ENCODE data around the gene PCSK1N.
A peak's percentile ranks its signal among the peaks of the same experiment; 100 is the strongest.

Gene PCSK1N

DNA sequence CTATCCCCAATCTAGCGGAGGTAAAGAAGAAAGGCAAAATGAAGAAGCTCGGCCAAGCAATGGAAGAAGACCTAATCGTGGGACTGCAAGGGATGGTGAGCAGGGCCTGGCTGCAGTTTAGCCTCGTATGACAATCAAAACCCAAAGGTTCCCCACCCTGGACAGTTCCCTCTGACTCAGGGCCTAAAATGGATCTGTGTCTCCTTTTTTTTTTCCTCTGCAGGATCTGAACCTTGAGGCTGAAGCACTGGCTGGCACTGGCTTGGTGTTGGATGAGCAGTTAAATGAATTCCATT is 32.6 kb downstream of the PCSK1N start:
- Histone ChIP-seq H3K4me1 (peaks cover 15% of the 10 kb centered on the region), H3K27ac (no peak overlapping the region; the same call in 1 of the 2 replicates), H3K9ac (peak overlapping the region; percentile 82)

DNA sequence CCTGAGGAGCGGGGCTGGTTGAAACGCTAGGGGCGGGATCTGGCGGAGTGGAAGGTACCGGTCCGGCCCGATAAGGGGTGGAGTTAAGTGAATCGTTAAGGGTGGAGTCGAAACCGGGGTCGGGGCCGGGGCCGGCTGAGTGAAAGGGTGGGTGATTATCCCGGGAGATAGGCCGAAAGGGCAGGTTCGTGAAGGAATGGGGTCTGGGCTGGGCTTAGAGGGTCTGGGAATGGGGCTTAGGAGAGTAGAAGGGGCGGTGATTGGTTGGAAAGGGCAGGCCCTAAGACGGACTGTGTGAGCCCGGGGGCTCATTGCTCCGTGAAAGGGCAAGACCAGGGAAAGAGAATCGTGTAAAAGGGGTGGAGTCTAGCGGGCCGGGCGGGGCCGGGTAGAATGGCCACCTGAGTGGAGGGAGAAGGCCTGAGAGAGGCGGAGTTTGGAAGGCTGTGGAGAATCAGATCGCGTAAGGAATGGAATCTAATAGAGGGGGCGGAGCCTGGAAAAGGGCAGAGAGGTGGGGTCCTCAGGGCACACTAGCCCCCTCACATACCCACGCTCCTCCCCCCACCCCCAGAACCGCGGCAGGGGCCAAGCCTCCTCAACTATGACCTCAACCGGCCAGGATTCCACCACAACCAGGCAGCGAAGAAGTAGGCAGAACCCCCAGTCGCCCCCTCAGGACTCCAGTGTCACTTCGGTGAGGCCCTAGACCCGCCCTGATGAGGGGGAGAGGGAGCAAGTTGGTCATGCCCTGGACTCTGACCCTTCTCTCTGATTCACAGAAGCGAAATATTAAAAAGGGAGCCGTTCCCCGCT is 33.1 kb downstream of the PCSK1N start:
- Histone ChIP-seq H3K36me3 (peaks cover 20% of the 10 kb centered on the region), H3K9ac (peak overlapping the region; percentile 82), H3K27ac (peak overlapping the region; percentile 86), H3K4me1 (peaks cover 15% of the 10 kb centered on the region), H3K27me3 (peaks cover 44% of the 10 kb centered on the region), H3K4me2 (peak overlapping the region; percentile 74), H3K9me3 (peaks cover 7% of the 10 kb centered on the region; the same call in 1 of the 2 replicates), H4K20me1 (0 out of 2 replicates have a peak, but pooled peaks cover 10% of the 10 kb centered on the region), H3K4me3 (peak overlapping the region; percentile 71)
- no peak for TF ChIP-seq Cebpa-rat (IDR thresholded peaks at IDR 0.05)

More for the DNA sequence above, 32.6 kb downstream of the PCSK1N start:
- Histone ChIP-seq H3K4me3 (peak overlapping the region; percentile 71), H3K36me3 (peaks cover 20% of the 10 kb centered on the region), H3K9me3 (peaks cover 7% of the 10 kb centered on the region; the same call in 1 of the 2 replicates), H3K4me2 (peak overlapping the region; percentile 74), H3K27me3 (peaks cover 41% of the 10 kb centered on the region), H4K20me1 (0 out of 2 replicates have a peak, but pooled peaks cover 10% of the 10 kb centered on the region)
- no peak for TF ChIP-seq Cebpa-rat (IDR thresholded peaks at IDR 0.05)

DNA sequence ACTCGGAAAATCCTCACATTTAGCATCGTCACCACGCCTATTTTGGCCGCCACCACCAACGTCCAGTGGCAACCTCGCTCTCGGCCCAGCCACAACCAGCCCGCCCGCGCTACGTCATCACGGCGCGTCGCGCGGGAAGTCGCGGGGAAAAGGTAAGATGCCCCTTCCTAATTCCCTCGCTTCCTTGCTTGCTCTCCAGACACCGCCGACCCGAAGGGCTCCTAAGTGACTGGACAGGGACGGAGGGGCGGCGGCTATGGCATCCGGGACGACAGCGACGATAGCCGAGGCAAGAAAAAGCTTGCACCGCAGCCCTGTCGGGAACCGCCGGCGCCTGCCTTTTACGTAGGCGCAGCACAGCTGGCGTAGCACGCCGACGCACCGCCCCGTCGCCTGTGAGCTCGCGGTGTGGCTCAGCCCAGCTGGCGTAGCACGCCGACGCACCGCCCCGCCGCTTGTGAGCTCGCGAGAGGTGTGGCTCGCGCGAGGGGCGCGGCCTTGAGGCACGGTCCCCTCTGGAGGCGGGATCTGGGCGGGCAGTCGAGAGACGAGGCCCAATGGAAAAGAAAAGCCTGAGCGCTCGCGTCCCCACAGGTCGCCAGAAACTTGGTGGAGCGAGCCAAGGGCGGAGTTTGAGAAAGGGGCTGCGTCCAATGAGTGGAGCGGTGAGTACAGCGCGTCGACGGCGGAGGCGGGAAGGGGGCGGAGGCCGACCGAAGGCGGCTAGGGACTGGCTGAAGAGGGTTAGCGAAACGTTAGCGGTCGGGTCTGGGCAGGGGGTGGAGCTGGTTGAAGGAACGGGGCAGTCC is 33.9 kb downstream of the PCSK1N start, which contains the start of gene HDAC6:
Gene HDAC6, plus strand, starts transcription at position 788 of the 809 bp plus-strand sequence. CDS start 626 bp downstream, outside the sequence.
- TF ChIP-seq Cebpa-rat (IDR thresholded peaks at IDR 0.05) = no peak
- H3K9me3 ChIP-seq = peaks cover 7% of the 10 kb centered on the region; the same call in 1 of the 2 replicates
- H3K9ac ChIP-seq = peak within 1 kb of the TSS; percentile 83
- peaks cover 20% of the 10 kb centered on the region for H3K36me3 ChIP-seq
- peak within 1 kb of the TSS; percentile 88 for H3K27ac ChIP-seq
- H3K4me2 ChIP-seq = peak within 1 kb of the TSS; percentile 80
- H4K20me1 ChIP-seq = 0 out of 2 replicates have a peak, but pooled peaks cover 10% of the 10 kb centered on the region
- H3K4me1 ChIP-seq = peaks cover 15% of the 10 kb centered on the region
- peaks cover 53% of the 10 kb centered on the region for H3K27me3 ChIP-seq
- H3K4me3 ChIP-seq = peak within 1 kb of the TSS; percentile 71

DNA sequence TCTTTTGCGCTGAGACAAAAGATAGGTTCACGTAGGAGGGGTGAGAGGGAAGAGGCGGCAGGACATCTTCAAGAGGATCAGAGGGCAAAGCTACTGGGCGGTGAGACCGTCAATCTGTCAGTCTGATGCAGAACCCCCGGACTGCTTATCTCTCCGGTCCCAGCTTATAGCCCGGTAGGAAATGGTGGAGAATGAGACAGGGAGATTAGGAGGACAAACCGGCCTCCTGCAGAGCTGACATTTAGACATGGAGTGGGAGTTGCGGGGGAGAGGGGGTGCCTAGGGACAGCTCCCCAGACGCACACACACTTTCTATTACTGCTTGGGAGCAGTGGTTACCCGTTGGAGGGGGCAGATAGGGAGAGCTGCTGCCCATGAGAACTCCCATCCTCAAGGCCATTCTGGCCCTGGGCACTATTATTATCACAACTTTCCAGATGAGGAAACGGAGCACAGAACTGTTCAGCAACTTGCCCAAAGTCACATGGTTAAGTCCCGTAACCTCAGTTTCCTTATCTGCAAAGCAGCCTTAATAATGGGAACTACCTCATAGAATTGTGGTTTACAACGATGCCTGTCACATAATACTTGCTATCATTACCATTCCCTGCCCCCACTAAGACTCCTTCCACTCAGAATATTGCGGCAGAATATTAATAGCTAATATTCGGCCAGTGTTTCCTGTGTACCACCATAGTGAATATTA is 34.7 kb downstream of the PCSK1N start:
- no peak for TF ChIP-seq Cebpa-rat (IDR thresholded peaks at IDR 0.05)
- H3K27me3 ChIP-seq = peaks cover 60% of the 10 kb centered on the region
- H3K27ac ChIP-seq = peak overlapping the region; percentile 88
- peak overlapping the region; percentile 83 for H3K9ac ChIP-seq
- H3K4me3 ChIP-seq = peak overlapping the region; percentile 69
- H3K9me3 ChIP-seq = peaks cover 7% of the 10 kb centered on the region; the same call in 1 of the 2 replicates
- 0 out of 2 replicates have a peak, but pooled peaks cover 6% of the 10 kb centered on the region for H4K20me1 ChIP-seq
- H3K4me2 ChIP-seq = peak overlapping the region; percentile 80
- H3K4me1 ChIP-seq = peaks cover 15% of the 10 kb centered on the region
- H3K36me3 ChIP-seq = peaks cover 20% of the 10 kb centered on the region

DNA sequence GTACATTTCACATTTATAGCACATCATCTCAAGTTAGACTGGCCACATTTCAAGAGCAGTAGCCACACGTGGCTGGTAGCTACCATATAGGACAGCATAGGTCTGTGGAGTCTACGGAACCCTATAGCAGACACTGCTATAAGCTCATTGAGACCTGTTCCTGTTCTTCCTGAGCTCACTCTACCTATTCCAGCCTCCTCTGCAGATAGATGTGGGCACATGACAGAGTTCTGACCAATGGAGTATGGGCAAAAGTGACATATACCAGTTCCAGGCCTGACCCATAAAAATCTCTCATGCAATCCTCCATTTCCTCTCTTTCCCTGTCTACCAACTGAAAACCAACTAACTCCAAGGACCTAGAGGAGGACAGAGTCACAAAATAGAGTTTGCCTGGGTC is 37.1 kb downstream of the PCSK1N start:
- H3K27ac ChIP-seq = no peak overlapping the region
- peaks cover 14% of the 10 kb centered on the region for H3K4me1 ChIP-seq
- no peak overlapping the region for H3K4me3 ChIP-seq
- TF ChIP-seq Cebpa-rat (IDR thresholded peaks at IDR 0.05) = no peak
- no peak overlapping the region for H3K9ac ChIP-seq
- no peaks in the 10 kb centered on the region; the same call in 1 of the 2 replicates for H4K20me1 ChIP-seq
- H3K9me3 ChIP-seq = peaks cover 7% of the 10 kb centered on the region; the same call in 1 of the 2 replicates
- H3K4me2 ChIP-seq = no peak overlapping the region
- peaks cover 69% of the 10 kb centered on the region for H3K27me3 ChIP-seq
- no peaks in the 10 kb centered on the region for H3K36me3 ChIP-seq

DNA sequence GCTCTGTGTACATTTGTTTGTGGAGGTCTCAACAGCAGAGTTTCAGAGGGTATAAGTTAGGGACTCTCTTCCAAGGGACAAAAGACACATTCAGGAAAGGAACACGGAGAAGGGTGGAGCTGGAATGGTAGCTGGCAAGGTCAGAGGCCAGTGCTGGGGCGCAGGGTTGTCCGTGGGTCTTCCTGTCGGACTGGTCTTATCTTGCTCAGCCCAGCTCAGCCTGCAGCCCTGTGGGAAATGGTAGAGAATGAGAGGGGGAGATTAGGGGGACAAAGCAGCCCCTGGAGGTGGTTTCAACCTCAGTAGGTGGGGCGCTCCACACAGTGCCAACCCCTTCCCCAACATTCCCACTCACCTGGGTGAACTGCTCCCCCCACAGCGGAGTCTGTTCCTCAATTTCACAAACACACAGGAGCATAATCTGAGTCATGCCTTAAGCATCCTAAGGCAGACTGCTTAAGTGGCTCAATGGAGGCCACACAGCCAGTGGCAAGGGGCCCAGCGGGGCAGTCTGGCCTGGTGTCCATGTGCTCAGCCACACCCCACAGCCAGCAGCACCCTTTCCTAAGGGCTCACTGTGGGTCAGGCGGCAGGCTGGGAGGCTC is 40.4 kb downstream of the PCSK1N start:
- H3K4me1 ChIP-seq = no peaks in the 10 kb centered on the region
- H3K4me3 ChIP-seq = no peak overlapping the region
- TF ChIP-seq Cebpa-rat (IDR thresholded peaks at IDR 0.05) = no peak
- H3K9ac ChIP-seq = no peak overlapping the region
- H3K36me3 ChIP-seq = no peaks in the 10 kb centered on the region
- H3K27ac ChIP-seq = no peak overlapping the region
- no peaks in the 10 kb centered on the region; the same call in 1 of the 2 replicates for H4K20me1 ChIP-seq
- no peak overlapping the region for H3K4me2 ChIP-seq
- H3K27me3 ChIP-seq = peaks cover 89% of the 10 kb centered on the region
- no peaks in the 10 kb centered on the region for H3K9me3 ChIP-seq

DNA sequence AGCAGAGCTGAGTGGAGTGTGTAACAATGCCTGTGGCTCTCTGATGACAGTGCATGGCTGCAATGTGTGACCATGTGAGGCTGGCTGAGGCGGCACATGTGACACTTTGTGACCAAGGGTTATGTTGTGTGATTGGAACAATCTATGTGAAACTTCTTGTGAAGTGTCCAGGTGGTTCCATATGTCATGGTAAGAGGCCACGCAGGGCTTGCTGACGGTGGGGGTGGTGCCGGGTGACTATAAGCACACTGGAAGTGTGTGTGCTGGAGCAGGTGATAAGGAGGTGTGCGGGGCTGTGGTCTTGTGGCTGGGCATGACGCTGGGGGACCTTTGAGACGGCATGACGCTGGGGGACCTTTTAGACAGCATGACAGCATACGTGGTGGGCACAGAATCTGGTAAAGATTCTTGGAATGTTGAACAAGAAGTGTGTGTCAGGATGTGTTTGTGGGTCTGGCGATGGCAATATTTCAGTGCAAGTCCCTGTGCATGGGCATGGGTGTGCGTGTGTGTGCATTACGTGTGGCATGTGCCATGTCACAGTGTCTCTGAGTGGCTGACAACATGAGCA is 41.0 kb downstream of the PCSK1N start:
- Histone ChIP-seq H3K9ac (no peak overlapping the region), H3K4me3 (no peak overlapping the region), H3K4me2 (no peak overlapping the region), H3K36me3 (no peaks in the 10 kb centered on the region), H4K20me1 (no peaks in the 10 kb centered on the region; the same call in 1 of the 2 replicates), H3K27me3 (peaks cover 88% of the 10 kb centered on the region), H3K9me3 (no peaks in the 10 kb centered on the region), H3K4me1 (no peaks in the 10 kb centered on the region), H3K27ac (no peak overlapping the region)
- TF ChIP-seq Cebpa-rat (IDR thresholded peaks at IDR 0.05) = no peak

DNA sequence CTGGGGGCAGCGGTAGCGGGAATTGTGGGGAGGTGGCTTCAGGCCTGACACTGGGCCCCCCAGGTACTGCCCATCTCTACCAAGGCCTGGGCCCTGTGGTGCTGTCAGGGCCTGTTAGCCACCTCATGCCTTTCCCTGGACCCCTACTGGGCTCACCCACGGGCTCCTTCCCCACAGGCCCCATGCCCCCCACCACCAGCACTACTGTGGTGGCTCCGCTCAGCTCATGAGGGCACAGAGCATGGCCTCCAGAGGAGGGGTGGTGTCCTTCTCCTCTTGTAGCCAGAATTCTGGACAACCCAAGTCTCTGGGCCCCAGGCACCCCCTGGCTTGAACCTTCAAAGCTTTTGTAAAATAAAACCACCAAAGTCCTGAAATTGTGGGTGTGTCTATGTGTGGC is 41.5 kb downstream of the PCSK1N start:
- no peaks in the 10 kb centered on the region for H3K4me1 ChIP-seq
- H4K20me1 ChIP-seq = no peaks in the 10 kb centered on the region; the same call in 1 of the 2 replicates
- no peaks in the 10 kb centered on the region for H3K36me3 ChIP-seq
- TF ChIP-seq Cebpa-rat (IDR thresholded peaks at IDR 0.05) = no peak
- H3K4me3 ChIP-seq = no peak overlapping the region
- no peak overlapping the region for H3K27ac ChIP-seq
- no peaks in the 10 kb centered on the region for H3K9me3 ChIP-seq
- H3K9ac ChIP-seq = no peak overlapping the region
- H3K4me2 ChIP-seq = no peak overlapping the region
- peaks cover 86% of the 10 kb centered on the region for H3K27me3 ChIP-seq

All from BLaER1 (cell line).